ENCODE data around the gene TRPM2. TPM values are rescaled to one million over a fixed set of nuclear protein-coding genes. Genes with fewer than 3 reads are reported as not detected.

The TRPM2 gene
- total and polyA plus RNA-seq, 2 of the 13 experiments (the other 11 are each of a cell fraction or from before 2014, with no cell fraction given) = 0.07 to 0.20 TPM

DNA sequence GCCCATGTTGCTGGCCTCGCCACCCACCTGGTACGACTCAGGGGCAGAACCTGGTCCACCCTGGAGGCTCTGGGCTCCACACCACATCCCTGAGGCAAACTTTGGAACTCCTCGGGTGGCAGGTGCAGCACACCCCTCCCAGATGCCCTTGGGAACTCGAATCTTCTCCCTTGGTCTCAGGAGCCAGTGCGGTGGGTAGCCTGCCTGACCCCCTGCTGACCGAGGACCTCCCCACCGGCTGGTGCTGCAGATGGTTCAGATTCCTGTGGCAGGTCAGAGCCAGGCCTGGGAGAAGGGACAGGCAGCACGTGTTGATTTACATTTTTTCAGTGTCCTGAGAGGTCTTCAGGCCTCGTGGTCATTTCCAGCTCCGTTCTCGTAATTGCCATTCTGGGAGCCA lies 7.9 kb upstream of the TRPM2 start:
- ATAC-seq (no peak), DNase-seq (ENCODE audit: low spot score) (no peak), FAIRE-seq (no peak)
- TF ChIP-seq LCORL (IDR thresholded peaks at IDR 0.05) = no peak
- TF ChIP-seq LCORL (CRISPR knock-in tag; IDR thresholded peaks at IDR 0.05) = no peak
- TF ChIP-seq ZNF256 (CRISPR knock-in tag; conservative IDR thresholded peaks at IDR 0.05) = no peak
- no peak for TF ChIP-seq ZNF143 (CRISPR knock-in tag; IDR thresholded peaks at IDR 0.05)
- no peak for TF ChIP-seq HOXA9 (CRISPR knock-in tag; IDR thresholded peaks at IDR 0.05; ENCODE audit: borderline replicate concordance)
- no peak for TF ChIP-seq ZNF292 (CRISPR knock-in tag; IDR thresholded peaks at IDR 0.05; ENCODE audit: borderline replicate concordance, low read depth)
- no peak for TF ChIP-seq ZBTB8A (CRISPR knock-in tag; IDR thresholded peaks at IDR 0.05; ENCODE audit: borderline replicate concordance, low read depth)
- H3K4me1 ChIP-seq (ENCODE audit: insufficient read depth, low read length) = peaks cover 29% of the 10 kb centered on the region
- intact Hi-C loops (cut with micrococcal nuclease; ENCODE audit: unreplicated experiment) (no loop called here), in situ Hi-C loops (cut with HindIII; ENCODE audit: extremely low pct_ligation_motif_present, low pct_unique_long_range_greater_than_20kb) (no loop called here)
- WGBS (ENCODE audit: low lambda C conversion rate) = 18% methylated on average over 4 of the region's 11 CpGs
- CTCF ChIA-PET (ENCODE audit: low intra/inter-chr PET ratio, low total read pairs) = no interaction called here
- no peak overlapping the region for H3K27ac ChIP-seq (ENCODE audit: extremely low read length, insufficient read depth, low read length)
- no peak overlapping the region for H2AFZ ChIP-seq (ENCODE audit: low read length)
- peaks cover 3 to 16% of the 10 kb centered on the region in 2 experiments; a peak in 3 of 5 replicates for H3K27me3 ChIP-seq (ENCODE audit: control insufficient read depth in 1 of 2, insufficient read depth in 2 of 2, low read length in 2 of 2)
- no peaks in the 10 kb centered on the region for H3K9me3 ChIP-seq (ENCODE audit: low read length)
- no TSS peak for BruUV-seq (replicated peaks)
- no peaks in the 10 kb centered on the region for H4K20me1 ChIP-seq (ENCODE audit: insufficient read depth, low read length)
- H3K36me3 ChIP-seq (replicated peaks in 1 of 2; ENCODE audit: control insufficient read depth in 1 of 2, insufficient read depth in 2 of 2, low read length in 2 of 2) = no peaks in the 10 kb centered on the region
- POLR2A ChIA-PET = no interaction called here
- H3K9ac ChIP-seq (ENCODE audit: insufficient read depth, low read depth, low read length) = no peak overlapping the region
- peak overlapping the region; percentile 28; the same call in 1 of the 2 replicates for H3K4me2 ChIP-seq (ENCODE audit: low read depth, low read length)
- no peaks in the 10 kb centered on the region for H3K79me2 ChIP-seq (ENCODE audit: insufficient read depth, low read length)
- no peak overlapping the region for H3K4me3 ChIP-seq (replicated peaks in 1 of 3; ENCODE audit: insufficient read depth in 1 of 3, low read depth in 2 of 3, low read length in 3 of 3)

DNA sequence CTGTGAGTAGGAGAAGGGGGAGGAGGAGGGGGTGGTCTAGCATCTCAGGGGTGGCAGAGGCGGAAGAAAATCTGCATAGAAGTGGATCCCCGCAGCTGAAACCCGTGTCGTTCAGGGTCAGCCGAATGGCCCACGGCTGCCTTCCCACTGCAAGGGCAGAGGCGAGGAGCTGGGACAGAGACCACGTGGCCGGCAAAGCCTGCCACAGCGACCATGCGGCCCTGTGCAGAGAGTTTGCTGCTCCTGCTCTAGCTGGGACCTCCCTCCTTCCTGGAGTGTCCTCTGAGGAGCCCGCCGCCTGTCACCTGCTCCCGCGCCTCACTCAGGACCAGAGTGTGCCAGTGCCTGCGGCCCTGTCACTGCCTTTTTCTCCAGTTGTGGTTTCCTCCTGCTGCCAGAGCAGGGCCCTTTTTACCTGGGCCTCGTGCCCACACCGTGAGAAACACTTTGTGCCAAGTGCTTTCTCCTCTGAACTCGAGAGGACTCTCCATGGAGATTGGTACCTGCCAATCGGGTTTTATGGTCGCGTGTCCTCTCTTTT lies 5.4 kb upstream of the TRPM2 start:
- H3K27me3 ChIP-seq (ENCODE audit: control insufficient read depth in 1 of 2, insufficient read depth in 2 of 2, low read length in 2 of 2) = peaks cover 3 to 18% of the 10 kb centered on the region in 2 experiments; a peak in 4 of 5 replicates
- in situ Hi-C loops (cut with HindIII; ENCODE audit: extremely low pct_ligation_motif_present, low pct_unique_long_range_greater_than_20kb) = no loop called here
- no peaks in the 10 kb centered on the region for H4K20me1 ChIP-seq (ENCODE audit: insufficient read depth, low read length)
- no peak overlapping the region for H3K27ac ChIP-seq (ENCODE audit: extremely low read length, insufficient read depth, low read length)
- FAIRE-seq (no peak), ATAC-seq (peak; percentile 16; the same call in 1 of the 3 replicates), DNase-seq (ENCODE audit: low spot score) (no peak)
- ChIA-PET CTCF (ENCODE audit: low intra/inter-chr PET ratio, low total read pairs) (no interaction called here), POLR2A (no interaction called here)
- H3K4me3 ChIP-seq (replicated peaks in 1 of 3; ENCODE audit: insufficient read depth in 1 of 3, low read depth in 2 of 3, low read length in 3 of 3) = no peak overlapping the region
- intact Hi-C loops (cut with micrococcal nuclease; ENCODE audit: unreplicated experiment) = no loop called here
- no peak overlapping the region for H3K4me2 ChIP-seq (ENCODE audit: low read depth, low read length)
- peaks cover 11% of the 10 kb centered on the region for H3K4me1 ChIP-seq (ENCODE audit: insufficient read depth, low read length)
- no peak overlapping the region for H3K9ac ChIP-seq (ENCODE audit: insufficient read depth, low read depth, low read length)
- H3K9me3 ChIP-seq (ENCODE audit: low read length) = no peaks in the 10 kb centered on the region
- no TSS peak for BruUV-seq (replicated peaks)
- no peak overlapping the region for H2AFZ ChIP-seq (ENCODE audit: low read length)
- H3K36me3 ChIP-seq (replicated peaks in 1 of 2; ENCODE audit: control insufficient read depth in 1 of 2, insufficient read depth in 2 of 2, low read length in 2 of 2) = no peaks in the 10 kb centered on the region
- H3K79me2 ChIP-seq (ENCODE audit: insufficient read depth, low read length) = no peaks in the 10 kb centered on the region
- WGBS (ENCODE audit: low lambda C conversion rate) = 39% methylated on average over 6 of the region's 22 CpGs
- TF ChIP-seq ZBTB1 (CRISPR knock-in tag; IDR thresholded peaks at IDR 0.05; ENCODE audit: borderline replicate concordance) (no peak), MAX (IDR thresholded peaks at IDR 0.05) (peak; percentile 68), TMF1 (CRISPR knock-in tag; IDR thresholded peaks at IDR 0.05; ENCODE audit: low read depth) (no peak), USF2 (IDR thresholded peaks at IDR 0.05; ENCODE audit: low read depth, low read length) (0 out of 2 replicates have a peak, but pooled peaks have one; percentile 18), USF2 (CRISPR knock-in tag; IDR thresholded peaks at IDR 0.05; ENCODE audit: borderline replicate concordance) (no peak)
- TF ChIP-seq, protein P1, sequence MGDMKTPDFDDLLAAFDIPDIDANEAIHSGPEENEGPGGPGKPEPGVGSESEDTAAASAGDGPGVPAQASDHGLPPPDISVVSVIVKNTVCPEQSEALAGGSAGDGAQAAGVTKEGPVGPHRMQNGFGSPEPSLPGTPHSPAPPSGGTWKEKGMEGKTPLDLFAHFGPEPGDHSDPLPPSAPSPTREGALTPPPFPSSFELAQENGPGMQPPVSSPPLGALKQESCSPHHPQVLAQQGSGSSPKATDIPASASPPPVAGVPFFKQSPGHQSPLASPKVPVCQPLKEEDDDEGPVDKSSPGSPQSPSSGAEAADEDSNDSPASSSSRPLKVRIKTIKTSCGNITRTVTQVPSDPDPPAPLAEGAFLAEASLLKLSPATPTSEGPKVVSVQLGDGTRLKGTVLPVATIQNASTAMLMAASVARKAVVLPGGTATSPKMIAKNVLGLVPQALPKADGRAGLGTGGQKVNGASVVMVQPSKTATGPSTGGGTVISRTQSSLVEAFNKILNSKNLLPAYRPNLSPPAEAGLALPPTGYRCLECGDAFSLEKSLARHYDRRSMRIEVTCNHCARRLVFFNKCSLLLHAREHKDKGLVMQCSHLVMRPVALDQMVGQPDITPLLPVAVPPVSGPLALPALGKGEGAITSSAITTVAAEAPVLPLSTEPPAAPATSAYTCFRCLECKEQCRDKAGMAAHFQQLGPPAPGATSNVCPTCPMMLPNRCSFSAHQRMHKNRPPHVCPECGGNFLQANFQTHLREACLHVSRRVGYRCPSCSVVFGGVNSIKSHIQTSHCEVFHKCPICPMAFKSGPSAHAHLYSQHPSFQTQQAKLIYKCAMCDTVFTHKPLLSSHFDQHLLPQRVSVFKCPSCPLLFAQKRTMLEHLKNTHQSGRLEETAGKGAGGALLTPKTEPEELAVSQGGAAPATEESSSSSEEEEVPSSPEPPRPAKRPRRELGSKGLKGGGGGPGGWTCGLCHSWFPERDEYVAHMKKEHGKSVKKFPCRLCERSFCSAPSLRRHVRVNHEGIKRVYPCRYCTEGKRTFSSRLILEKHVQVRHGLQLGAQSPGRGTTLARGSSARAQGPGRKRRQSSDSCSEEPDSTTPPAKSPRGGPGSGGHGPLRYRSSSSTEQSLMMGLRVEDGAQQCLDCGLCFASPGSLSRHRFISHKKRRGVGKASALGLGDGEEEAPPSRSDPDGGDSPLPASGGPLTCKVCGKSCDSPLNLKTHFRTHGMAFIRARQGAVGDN (CRISPR knock-in tag; IDR thresholded peaks at IDR 0.05) = peak; percentile 56

Measured in HepG2 (cell line).